ENCODE measurements around the gene TPCN1.

The TPCN1 gene

DNA sequence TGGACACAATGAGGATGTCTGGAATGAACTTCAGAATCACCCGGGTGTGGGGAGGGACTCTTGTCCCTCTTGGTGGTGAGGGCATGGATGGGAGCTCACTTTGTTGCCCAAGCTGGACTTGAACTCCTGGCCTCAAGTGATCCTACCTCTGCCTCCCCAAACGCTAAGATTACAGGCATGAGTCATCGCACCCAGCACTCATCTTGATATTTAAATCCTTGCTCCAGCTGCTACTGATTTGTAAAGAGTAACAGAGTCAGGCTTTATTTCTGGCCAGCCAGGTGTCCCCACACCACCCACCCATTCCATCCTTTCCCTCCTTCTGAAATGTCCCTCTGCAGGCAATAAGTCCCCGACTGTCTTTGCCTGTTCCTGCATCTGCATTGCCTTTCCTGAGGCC lies 40.9 kb upstream of the TPCN1 start:
- no peak for DNase-seq (ENCODE audit: low read depth)
- H3K4me3 ChIP-seq (ENCODE audit: control insufficient read depth, low read depth, low read length) = no peak overlapping the region
- TF ChIP-seq, protein P1, sequence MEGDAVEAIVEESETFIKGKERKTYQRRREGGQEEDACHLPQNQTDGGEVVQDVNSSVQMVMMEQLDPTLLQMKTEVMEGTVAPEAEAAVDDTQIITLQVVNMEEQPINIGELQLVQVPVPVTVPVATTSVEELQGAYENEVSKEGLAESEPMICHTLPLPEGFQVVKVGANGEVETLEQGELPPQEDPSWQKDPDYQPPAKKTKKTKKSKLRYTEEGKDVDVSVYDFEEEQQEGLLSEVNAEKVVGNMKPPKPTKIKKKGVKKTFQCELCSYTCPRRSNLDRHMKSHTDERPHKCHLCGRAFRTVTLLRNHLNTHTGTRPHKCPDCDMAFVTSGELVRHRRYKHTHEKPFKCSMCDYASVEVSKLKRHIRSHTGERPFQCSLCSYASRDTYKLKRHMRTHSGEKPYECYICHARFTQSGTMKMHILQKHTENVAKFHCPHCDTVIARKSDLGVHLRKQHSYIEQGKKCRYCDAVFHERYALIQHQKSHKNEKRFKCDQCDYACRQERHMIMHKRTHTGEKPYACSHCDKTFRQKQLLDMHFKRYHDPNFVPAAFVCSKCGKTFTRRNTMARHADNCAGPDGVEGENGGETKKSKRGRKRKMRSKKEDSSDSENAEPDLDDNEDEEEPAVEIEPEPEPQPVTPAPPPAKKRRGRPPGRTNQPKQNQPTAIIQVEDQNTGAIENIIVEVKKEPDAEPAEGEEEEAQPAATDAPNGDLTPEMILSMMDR (IDR thresholded peaks at IDR 0.05; ENCODE audit: control insufficient read depth, insufficient read depth, low read depth, low read length, missing control alignments) = no peak

DNA sequence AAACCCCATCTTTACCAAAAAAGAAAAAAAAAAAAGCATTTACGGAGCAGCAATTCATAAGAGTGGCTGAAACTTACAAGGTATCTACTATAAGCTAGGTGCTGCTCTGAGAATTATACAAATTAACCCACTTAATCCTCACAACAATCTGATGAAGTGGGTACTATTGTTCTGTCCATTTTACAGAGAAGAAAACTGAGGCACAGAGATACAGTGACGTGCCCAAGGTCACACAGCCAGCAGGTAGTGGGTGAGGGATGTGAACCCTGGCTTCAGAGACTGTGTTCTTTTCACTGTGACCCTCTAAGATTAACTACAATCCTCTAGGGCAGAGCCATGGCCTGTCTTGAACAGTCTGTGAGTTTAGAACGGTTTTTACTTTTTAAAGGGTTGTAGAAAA lies 39.3 kb upstream of the TPCN1 start:
- TF ChIP-seq, protein P1 (IDR thresholded peaks at IDR 0.05; ENCODE audit: control insufficient read depth, insufficient read depth, low read depth, low read length, missing control alignments) = no peak
- no peak overlapping the region for H3K4me3 ChIP-seq (ENCODE audit: control insufficient read depth, low read depth, low read length)
- no peak for DNase-seq (ENCODE audit: low read depth)

DNA sequence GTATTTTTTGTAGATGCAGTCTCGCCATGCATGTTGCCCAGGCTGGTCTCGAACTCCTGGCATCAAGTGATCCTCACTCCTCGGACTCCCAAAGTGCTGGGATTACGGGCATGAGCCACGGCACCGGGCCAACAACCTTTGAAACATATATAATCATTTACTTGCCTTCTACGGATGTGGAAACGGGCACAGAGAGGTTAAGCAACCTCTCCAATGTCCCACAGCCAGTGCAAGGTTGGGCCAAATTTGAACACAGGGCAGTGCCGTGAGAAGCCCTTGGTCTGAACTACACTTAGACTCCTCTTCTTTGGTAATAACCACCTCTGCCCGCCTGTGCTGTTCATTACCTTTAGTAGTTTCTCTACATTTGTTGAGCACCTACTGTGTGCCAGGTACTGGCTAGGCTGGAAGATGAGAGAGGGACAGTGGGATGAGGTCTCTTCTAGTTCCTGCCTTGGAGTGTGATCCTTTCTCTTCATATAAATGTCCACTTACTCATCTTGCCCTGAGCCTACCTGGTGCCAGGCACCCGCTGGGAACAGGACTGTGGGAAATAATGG lies 38.2 kb upstream of the TPCN1 start:
- no peak for DNase-seq (ENCODE audit: low read depth)
- TF ChIP-seq, protein P1 (IDR thresholded peaks at IDR 0.05; ENCODE audit: control insufficient read depth, insufficient read depth, low read depth, low read length, missing control alignments) = no peak
- no peak overlapping the region for H3K4me3 ChIP-seq (ENCODE audit: control insufficient read depth, low read depth, low read length)

DNA sequence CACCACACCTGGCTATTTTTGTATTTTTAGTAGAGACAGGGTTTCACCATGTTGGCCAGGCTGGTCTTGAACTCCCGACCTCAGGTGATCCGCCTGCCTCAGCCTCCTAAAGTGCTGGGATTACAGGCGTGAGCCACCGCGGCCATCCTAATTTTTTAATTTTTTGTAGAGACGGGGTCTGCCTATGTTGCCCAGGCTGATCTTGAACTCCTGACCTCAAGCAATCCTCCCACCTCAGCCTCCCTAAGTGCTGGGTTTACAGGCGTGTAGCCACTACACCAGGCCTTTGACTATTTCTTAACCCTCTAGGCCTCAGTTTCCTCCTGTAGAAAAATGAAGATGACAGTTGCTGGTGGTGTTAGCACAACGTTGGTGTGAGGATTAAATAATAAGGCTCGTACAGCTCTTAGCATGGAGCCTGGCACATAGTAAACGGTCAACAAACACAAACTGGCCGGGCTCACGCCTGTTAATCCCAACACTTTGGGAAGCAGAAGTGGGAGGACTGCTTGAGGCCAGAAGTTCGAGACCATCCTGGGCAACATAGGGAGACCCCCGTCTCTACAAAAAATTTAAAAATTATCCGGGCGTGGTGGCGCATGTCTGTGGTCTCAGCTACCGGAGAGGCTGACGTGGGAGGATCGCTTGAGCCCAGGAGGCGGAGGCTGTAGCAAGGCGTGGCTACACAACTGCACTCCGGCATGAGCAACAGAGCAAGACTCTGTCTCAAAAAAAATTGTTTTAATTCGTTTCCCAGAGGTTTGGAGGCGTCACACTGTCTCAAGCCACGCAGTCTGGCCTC lies 37.0 kb upstream of the TPCN1 start:
- TF ChIP-seq, protein P1 (IDR thresholded peaks at IDR 0.05; ENCODE audit: control insufficient read depth, insufficient read depth, low read depth, low read length, missing control alignments) = no peak
- H3K4me3 ChIP-seq (ENCODE audit: control insufficient read depth, low read depth, low read length) = peak overlapping the region; percentile 83
- DNase-seq (ENCODE audit: low read depth) = no peak

DNA sequence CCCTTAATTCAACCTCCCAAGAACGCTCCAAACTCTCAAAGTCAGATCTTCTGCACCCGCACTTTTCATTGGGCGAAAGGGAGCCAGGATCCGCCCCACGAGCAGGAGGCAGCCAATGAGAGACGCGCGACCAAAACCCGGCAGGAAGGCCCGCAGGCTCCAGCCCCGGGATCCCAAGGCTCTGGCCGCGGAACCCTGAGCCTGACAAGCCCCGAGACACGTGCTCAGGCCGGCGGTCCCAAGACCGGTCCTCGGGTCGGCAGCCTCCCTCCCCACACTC lies 36.4 kb upstream of the TPCN1 start:
- TF ChIP-seq, protein P1 (IDR thresholded peaks at IDR 0.05; ENCODE audit: control insufficient read depth, insufficient read depth, low read depth, low read length, missing control alignments) = no peak
- H3K4me3 ChIP-seq (ENCODE audit: control insufficient read depth, low read depth, low read length) = peak overlapping the region; percentile 83

DNA sequence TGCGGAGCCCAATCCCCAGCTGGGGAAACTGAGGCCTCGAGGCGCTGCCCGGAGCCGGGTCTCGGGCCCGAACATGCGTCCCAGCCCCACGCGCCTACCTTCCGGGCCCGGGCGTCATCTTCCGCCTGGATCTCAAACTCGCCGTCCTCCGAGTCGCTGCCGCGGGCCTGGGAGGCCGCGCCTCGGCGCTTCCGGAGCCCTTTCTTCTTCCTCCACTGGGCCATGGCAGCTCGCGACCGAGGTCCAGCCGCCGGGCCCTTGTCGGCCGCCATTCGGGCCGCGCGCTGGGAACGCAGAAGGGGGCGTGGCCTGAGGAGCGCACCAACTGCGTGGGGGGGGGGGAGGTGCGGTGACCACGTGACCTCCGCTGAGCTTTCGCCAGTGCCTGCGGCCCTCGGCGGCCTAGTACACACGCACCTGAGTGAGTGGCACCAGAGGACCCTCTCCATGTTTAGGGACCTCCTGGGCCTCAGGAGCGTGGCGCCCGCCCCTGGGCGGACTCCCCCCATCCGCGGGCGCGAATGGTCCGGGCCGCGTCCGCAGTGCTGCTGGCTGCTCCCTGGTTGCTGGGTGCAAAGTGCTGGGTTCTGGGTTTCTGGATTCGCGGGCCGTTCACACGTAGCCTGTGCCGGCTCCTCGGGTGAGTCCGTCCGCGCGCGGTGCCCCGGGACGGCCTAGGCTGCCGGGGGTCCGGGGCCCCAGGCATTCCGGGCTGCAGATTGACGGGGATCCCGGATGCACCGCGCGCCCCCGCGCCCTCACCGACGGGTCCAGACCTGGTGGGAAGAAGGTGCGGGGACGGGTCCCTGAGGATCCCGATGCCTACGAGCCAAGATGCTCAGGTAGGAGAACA lies 35.9 kb upstream of the TPCN1 start, which contains the start of the genes DDX54 and RITA1:
Gene DDX54 (minus strand): TSS at position 299 of the 853 bp plus-strand sequence. CDS start 27 bp downstream, at position 272.
Gene RITA1 (plus strand): TSS at position 542 of the 853 bp plus-strand sequence. CDS start 1,026 bp downstream, outside the sequence.
- peak within 1 kb of the TSS; percentile 83 for H3K4me3 ChIP-seq (ENCODE audit: control insufficient read depth, low read depth, low read length)
- no peak for DNase-seq (ENCODE audit: low read depth)
- TF ChIP-seq, protein P1 (IDR thresholded peaks at IDR 0.05; ENCODE audit: control insufficient read depth, insufficient read depth, low read depth, low read length, missing control alignments) = no peak

More for the DNA sequence above, 36.4 kb upstream of the TPCN1 start:
- peak; percentile 66 for DNase-seq (ENCODE audit: low read depth)
